OCI-LY7 (cell line): ENCODE data around the gene ROPN1L. TPM values are rescaled to one million over a fixed set of nuclear protein-coding genes. Genes with fewer than 3 reads are reported as not detected.

Experiments
- BruUV-seq: library from RNA; stranded (reverse); fragments of 400-500 nt; replicated peaks from 2 replicates; lab custom pipeline; 2021; lab: Mats Ljungman, UMichigan
- CTCF ChIA-PET: fragments of 300-600 bp; sonication (Branson Sonifier 250); formaldehyde crosslinking; loops from one replicate; lab custom pipeline; 2022; ENCODE audit warnings: antibody characterized with exemption; ENCODE audit not compliant: unreplicated experiment; lab: Charles Lee
- POLR2A ChIA-PET: fragments of 300-600 bp; sonication (Branson Sonifier 250); formaldehyde crosslinking; loops from one replicate; lab custom pipeline; 2022; ENCODE audit warnings: antibody characterized with exemption; lab: Charles Lee
- DNase-seq: peaks from one replicate; pipeline ENCODE4 v3.0.0-alpha.2; 2015; ENCODE audit warnings: low spot score
- H2AFZ ChIP-seq: fragments of 200-600 bp; sonication (generic), shearing (Covaris generic); 2 replicates; pipeline ENCODE4 v1.6.1; 2014; ENCODE audit warnings: mild to moderate bottlenecking, antibody characterized with exemption, low read length, moderate library complexity
- H3K27ac ChIP-seq: fragments of 200-600 bp; sonication (generic); 2 replicates; pipeline ENCODE4 v1.5.1; 2014; ENCODE audit warnings: mixed run types, low read depth, mild to moderate bottlenecking, moderate library complexity, low read length, inconsistent platforms; ENCODE audit not compliant: poor library complexity, severe bottlenecking
- H3K36me3 ChIP-seq: fragments of 200-600 bp; sonication (generic); 2 replicates; pipeline ENCODE4 v1.6.1; 2014; ENCODE audit warnings: mild to moderate bottlenecking, antibody characterized with exemption, low read length, moderate library complexity, mixed read lengths; ENCODE audit not compliant: insufficient read depth
- H3K4me1 ChIP-seq: fragments of 200-600 bp; sonication (generic); 2 replicates; pipeline ENCODE4 v1.5.1; 2014; ENCODE audit warnings: mild to moderate bottlenecking, low read length; ENCODE audit not compliant: insufficient read depth, poor library complexity, severe bottlenecking
- H3K4me2 ChIP-seq: fragments of 200-600 bp; sonication (generic); 2 replicates; pipeline ENCODE4 v1.6.1; 2014; ENCODE audit warnings: mild to moderate bottlenecking, low read length
- H3K4me3 ChIP-seq: fragments of 200-600 bp; sonication (generic); 2 replicates; pipeline ENCODE4 v1.5.1; 2014; ENCODE audit warnings: mild to moderate bottlenecking, low read depth, low read length; ENCODE audit not compliant: poor library complexity, severe bottlenecking
- H3K79me2 ChIP-seq: fragments of 200-600 bp; sonication (generic); 2 replicates; pipeline ENCODE4 v1.6.1; 2016; ENCODE audit warnings: low read depth, mild to moderate bottlenecking, low read length, moderate library complexity, mixed read lengths; ENCODE audit not compliant: insufficient read depth
- H3K9me2 ChIP-seq: fragments of 200-600 bp; sonication (generic); 2 replicates; pipeline ENCODE4 v1.6.1; 2016; ENCODE audit warnings: mild to moderate bottlenecking, low read length, mixed read lengths; ENCODE audit not compliant: insufficient read depth
- H3K9me3 ChIP-seq: fragments of 200-600 bp; sonication (generic); 2 replicates; pipeline ENCODE4 v1.6.1; 2014; ENCODE audit warnings: mild to moderate bottlenecking, mixed run types, low read length, mixed read lengths
- H4K20me1 ChIP-seq: fragments of 200-600 bp; sonication (generic); 2 replicates; pipeline ENCODE4 v1.6.1; 2014; ENCODE audit warnings: mild to moderate bottlenecking, antibody characterized with exemption, low read length, moderate library complexity, mixed read lengths; ENCODE audit not compliant: insufficient read depth
- CTCF ChIP-seq: fragments of 200-600 bp; sonication (generic); conservative IDR thresholded peaks from 2 replicates; pipeline ENCODE4 v1.5.1; 2014; ENCODE audit warnings: mild to moderate bottlenecking, antibody characterized with exemption, low read length, moderate library complexity, mixed read lengths
- EZH2phosphoT487 ChIP-seq: fragments of 200-600 bp; sonication (generic); IDR thresholded peaks from 2 replicates; pipeline ENCODE4 v1.6.1; 2018; ENCODE audit warnings: low read depth, borderline replicate concordance, mild to moderate bottlenecking, mixed run types, antibody characterized with exemption, low read length, moderate library complexity, mixed read lengths
- intact Hi-C: fragments of 100-400 bp; cut with micrococcal nuclease; formaldehyde crosslinking; loops from one replicate; pipeline ENCODE4 v1.10.0; 2022; ENCODE audit not compliant: unreplicated experiment
- total RNA-seq, 2 experiments: library from RNA; depleted of rRNA in 1 of 2; stranded (reverse); fragments of >200 nt in 1 of 2; shearing (Covaris generic) in 1 of 2; gene quantifications; 2 replicates each; pipeline ENCODE4 v1.2.3, GENCODE V29; 2014 to 2022

The ROPN1L gene
- total RNA-seq, 2 experiments from 2014 or later: 0.35 to 0.36 TPM

GRCh38 chr5:10503997-10504793 is 62.5 kb downstream of the ROPN1L start:
- Histone ChIP-seq H3K4me2 (no peak overlapping the region), H3K4me3 (no peak overlapping the region), H3K27ac (no peak overlapping the region), H3K9me3 (no peaks in the 10 kb centered on the region), H4K20me1 (no peaks in the 10 kb centered on the region), H3K9me2 (no peaks in the 10 kb centered on the region), H3K36me3 (no peaks in the 10 kb centered on the region), H3K79me2 (no peaks in the 10 kb centered on the region), H2AFZ (no peak overlapping the region), H3K4me1 (peaks cover 25% of the 10 kb centered on the region)
- POLR2A ChIA-PET: interaction anchor here (1.0 kb wide), 1 partner anchor 103 kb away, joined by 5 read pairs; no protein-coding TSS in a partner anchor
- DNase-seq: no peak
- intact Hi-C loops: no loop called here
- CTCF ChIA-PET: no interaction called here
- no TSS peak for BruUV-seq
- TF ChIP-seq CTCF (no peak), EZH2phosphoT487 (no peak)

GRCh38 chr5:10505517-10506095 is 63.9 kb downstream of the ROPN1L start:
- no peaks in the 10 kb centered on the region for H3K9me2 ChIP-seq
- peak overlapping the region; percentile 60 for H3K4me2 ChIP-seq
- H4K20me1 ChIP-seq: no peaks in the 10 kb centered on the region
- H3K27ac ChIP-seq: peak overlapping the region; percentile 43
- CTCF ChIA-PET: no interaction called here
- H3K36me3 ChIP-seq: no peaks in the 10 kb centered on the region
- no TSS peak for BruUV-seq
- H3K4me1 ChIP-seq: peaks cover 25% of the 10 kb centered on the region
- peak overlapping the region; percentile 59; the same call in 1 of the 2 replicates for H2AFZ ChIP-seq
- no peak for TF ChIP-seq CTCF
- TF ChIP-seq EZH2phosphoT487: no peak
- intact Hi-C loops: loop anchor here (5.0 kb wide), 2 partner anchors 97 to 122 kb away; no protein-coding TSS in a partner anchor
- H3K79me2 ChIP-seq: no peaks in the 10 kb centered on the region
- no peaks in the 10 kb centered on the region for H3K9me3 ChIP-seq
- POLR2A ChIA-PET: no interaction called here
- no peak overlapping the region for H3K4me3 ChIP-seq
- peak; percentile 86 for DNase-seq

GRCh38 chr5:10506535-10506934 is 64.9 kb downstream of the ROPN1L start:
- no peak overlapping the region for H2AFZ ChIP-seq
- intact Hi-C loops: loop anchor here (5.0 kb wide), 2 partner anchors 96 to 121 kb away; no protein-coding TSS in a partner anchor
- H3K79me2 ChIP-seq: no peaks in the 10 kb centered on the region
- TF ChIP-seq EZH2phosphoT487 (no peak), CTCF (no peak)
- H3K27ac ChIP-seq: no peak overlapping the region
- H3K9me2 ChIP-seq: no peaks in the 10 kb centered on the region
- BruUV-seq: no TSS peak
- H3K4me2 ChIP-seq: no peak overlapping the region
- H4K20me1 ChIP-seq: no peaks in the 10 kb centered on the region
- POLR2A ChIA-PET: no interaction called here
- CTCF ChIA-PET: no interaction called here
- H3K4me3 ChIP-seq: no peak overlapping the region
- H3K9me3 ChIP-seq: no peaks in the 10 kb centered on the region
- no peaks in the 10 kb centered on the region for H3K36me3 ChIP-seq
- H3K4me1 ChIP-seq: peaks cover 25% of the 10 kb centered on the region
- DNase-seq: no peak
